K562 (cell line): ENCODE data around the gene CRACR2B. TPM values are rescaled to one million over a fixed set of nuclear protein-coding genes. Genes with fewer than 3 reads are reported as not detected.

Source experiments
- ARID1B ChIP-seq: fragments of 450-650 bp; IDR thresholded peaks from 2 replicates; pipeline ENCODE4 v1.6.1; 2016; ENCODE audit warnings: antibody characterized with exemption, mild to moderate bottlenecking, inconsistent platforms
- ARID3A ChIP-seq: IDR thresholded peaks from 2 replicates; pipeline ENCODE4 v1.6.1; 2012; ENCODE audit warnings: low read depth, low read length, improper control_type of control experiment, borderline replicate concordance
- ARID4B ChIP-seq: sonication (generic); formaldehyde crosslinking; IDR thresholded peaks from 2 replicates; pipeline ENCODE4 v1.8.0; 2022; ENCODE audit warnings: mild to moderate bottlenecking, missing genetic modification reagents
- CTBP1 ChIP-seq: fragments of 450-650 bp; IDR thresholded peaks from 2 replicates; pipeline ENCODE4 v1.6.1; 2016; ENCODE audit warnings: borderline replicate concordance
- GATAD2A ChIP-seq: fragments of 450-650 bp; IDR thresholded peaks from 2 replicates; pipeline ENCODE4 v1.6.1; 2017
- HDAC6 ChIP-seq: IDR thresholded peaks from 2 replicates; pipeline ENCODE4 v1.6.1; 2012; ENCODE audit warnings: low read depth, mild to moderate bottlenecking, control low read depth, inconsistent platforms, low read length, moderate library complexity
- KDM5B ChIP-seq: fragments of 200-600 bp; sonication (generic); IDR thresholded peaks from 2 replicates; pipeline ENCODE4 v1.6.1; 2012; ENCODE audit warnings: low read depth, mild to moderate bottlenecking, moderate library complexity, low read length, control low read depth, inconsistent platforms; ENCODE audit not compliant: insufficient replicate concordance
- MAX ChIP-seq: sonication (generic); formaldehyde crosslinking; IDR thresholded peaks from 2 replicates; pipeline ENCODE4 v1.9.0; 2022; ENCODE audit warnings: mild to moderate bottlenecking, missing genetic modification reagents
- MITF ChIP-seq: IDR thresholded peaks from 2 replicates; pipeline ENCODE4 v1.6.1; 2014; ENCODE audit warnings: antibody characterized with exemption
- PCBP1 ChIP-seq: fragments of 200-400 bp; formaldehyde crosslinking; IDR thresholded peaks from 2 replicates; pipeline ENCODE4 v1.6.1; 2018; ENCODE audit warnings: mild to moderate bottlenecking, low read depth, low read length; ENCODE audit not compliant: poor library complexity, severe bottlenecking
- POLR2AphosphoS5 ChIP-seq: IDR thresholded peaks from 2 replicates; pipeline ENCODE4 v1.6.1; 2011; ENCODE audit warnings: mild to moderate bottlenecking, low read depth, low read length, moderate library complexity; ENCODE audit not compliant: control insufficient read depth, insufficient read depth
- THAP12 ChIP-seq: fragments of 250-450 bp; sonication (Bioruptor Pico); IDR thresholded peaks from 2 replicates; pipeline ENCODE4 v1.9.0; 2021; ENCODE audit warnings: mild to moderate bottlenecking, inconsistent platforms
- ZNF644 ChIP-seq: fragments of 200-800 bp; sonication (Bioruptor generic); IDR thresholded peaks from 2 replicates; pipeline ENCODE4 v1.6.1; 2016; ENCODE audit warnings: low read depth, missing genetic modification characterization, missing compliant biosample characterization
- ZNF699 ChIP-seq: fragments of 250-450 bp; sonication (Bioruptor Pico); IDR thresholded peaks from 2 replicates; pipeline ENCODE4 v1.8.0; 2021; ENCODE audit warnings: mild to moderate bottlenecking, moderate library complexity; ENCODE audit not compliant: insufficient replicate concordance
- ZNF75A ChIP-seq: fragments of 450-650 bp; formaldehyde crosslinking; IDR thresholded peaks from 2 replicates; pipeline ENCODE4 v1.4.0; 2020; ENCODE audit warnings: mild to moderate bottlenecking
- polyA plus RNA-seq, 8 experiments: library from polyadenylated mRNA; depleted of rRNA in 4 of 8; stranded (reverse) in 5 of 8; unstranded in 3 of 8; fragments of >200 nt; fragmentation: Nextera tagmentation in 2 of 8; fragmentation: Illumina TruSeq in 1 of 8; extraction: Ambion mirVana in 2 of 8; extraction: Trizol in 1 of 8; gene quantifications; 2 replicates each; pipeline versions ENCODE4 v1.2.1 to v1.2.3, GENCODE V29; 2011 to 2014; ENCODE audit warnings: inconsistent platforms in 1 of 8, missing spikeins in 1 of 8
- total RNA-seq, 7 experiments: library from RNA; depleted of rRNA in 6 of 7; stranded (reverse); fragments of >200 nt in 6 of 7; fragmentation: Illumina TruSeq in 2 of 7; extraction: Trizol in 2 of 7; gene quantifications; 2 replicates each; pipeline versions ENCODE4 v1.2.1 to v1.2.3, GENCODE V29; 2011 to 2021; ENCODE audit warnings: low replicate concordance in 1 of 7

CRACR2B gene
- total and polyA plus RNA-seq, 9 of the 15 experiments (the other 6 are each of a cell fraction or from before 2014, with no cell fraction given), result 0.10 to 51.0 (median 6.0) TPM

- 0 out of 2 replicates have a peak, but pooled peaks have one; percentile 41 for TF ChIP-seq THAP12
- TF ChIP-seq POLR2AphosphoS5, result 0 out of 2 replicates have a peak, but pooled peaks have one; percentile 24
- no peak for TF ChIP-seq MITF
- TF ChIP-seq ZNF75A (CRISPR knock-in tag), result no peak
- no peak for TF ChIP-seq ZNF699 (CRISPR knock-in tag)
- no peak for TF ChIP-seq ZNF644 (tag)
- TF ChIP-seq PCBP1, result peak; percentile 24
- TF ChIP-seq GATAD2A, result peak; percentile 41; the same call in 1 of the 2 replicates
- peak; percentile 29; the same call in 1 of the 2 replicates for TF ChIP-seq MAX (CRISPR knock-in tag)
- TF ChIP-seq CTBP1, result peak; percentile 14; the same call in 1 of the 2 replicates
- TF ChIP-seq ARID4B (CRISPR knock-in tag), result peak; percentile 25; the same call in 1 of the 2 replicates
- TF ChIP-seq ARID3A, result no peak
- TF ChIP-seq HDAC6, result no peak
- 0 out of 2 replicates have a peak, but pooled peaks have one; percentile 30 for TF ChIP-seq ARID1B
- TF ChIP-seq KDM5B, result peak; percentile 27
Observed at GRCh38 chr11:832529-833113, 4.9 kb downstream of the CRACR2B start, which contains the start of gene CD151 (continued).
